Natural killer cell (primary cell): ENCODE data around the gene C1orf159. TPM values are rescaled to one million over a fixed set of nuclear protein-coding genes. Genes with fewer than 3 reads are reported as not detected.

Experiments
- ATAC-seq, 3 donors: fragments of 150-1000 bp in 2 of 3; fragments of 200-7000 bp in 1 of 3; cut with Tn5 transposase; 1 replicate in 1 of 3; 2 replicates in 2 of 3; pipeline ENCODE4 v1.10.0; 2021; ENCODE audit warnings: mild to moderate bottlenecking in 2 of 3, moderate library complexity in 2 of 3
- DNase-seq, 2 donors: peaks; one replicate each; pipeline versions ENCODE4 v3.0.0 to v3.0.0-alpha.2; 2013 to 2021; ENCODE audit warnings: mixed read lengths in 1 of 2
- H3K27ac ChIP-seq: one replicate; pipeline ENCODE4 v1.5.1; 2013; ENCODE audit warnings: mild to moderate bottlenecking, low read length
- H3K27me3 ChIP-seq: one replicate; pipeline ENCODE4 v1.6.1; 2013; ENCODE audit warnings: low read length; ENCODE audit not compliant: control insufficient read depth, insufficient read depth
- H3K36me3 ChIP-seq: one replicate; pipeline ENCODE4 v1.6.1; 2013; ENCODE audit warnings: low read length; ENCODE audit not compliant: control insufficient read depth, insufficient read depth
- H3K4me1 ChIP-seq: one replicate; pipeline ENCODE4 v1.6.1; 2013; ENCODE audit warnings: low read length; ENCODE audit not compliant: control insufficient read depth, insufficient read depth
- H3K4me3 ChIP-seq: one replicate; pipeline ENCODE4 v1.5.1; 2013; ENCODE audit warnings: low read length
- H3K9me3 ChIP-seq: one replicate; pipeline ENCODE4 v1.6.1; 2013; ENCODE audit warnings: low read length; ENCODE audit not compliant: control insufficient read depth, insufficient read depth
- H3K27ac Mint-ChIP-seq, 2 donors: one replicate each; pipeline ENCODE4 v1.8.0; 2022; ENCODE audit warnings: mild to moderate bottlenecking in 2 of 2, mixed read lengths in 2 of 2, moderate library complexity in 1 of 2
- H3K27me3 Mint-ChIP-seq, 2 donors: one replicate each; pipeline ENCODE4 v1.8.0; 2022; ENCODE audit warnings: low read depth in 2 of 2, mixed read lengths in 2 of 2
- H3K36me3 Mint-ChIP-seq: one replicate; pipeline ENCODE4 v1.8.0; 2022; ENCODE audit warnings: mixed read lengths
- H3K4me1 Mint-ChIP-seq, 2 donors: one replicate each; pipeline ENCODE4 v1.8.0; 2022; ENCODE audit warnings: mixed read lengths in 2 of 2
- H3K4me3 Mint-ChIP-seq: one replicate; pipeline ENCODE4 v1.8.0; 2022; ENCODE audit warnings: mild to moderate bottlenecking, moderate library complexity, mixed read lengths
- H3K9me3 Mint-ChIP-seq, 2 donors: one replicate each; pipeline ENCODE4 v1.8.0; 2022; ENCODE audit warnings: mixed read lengths in 2 of 2
- CTCF ChIP-seq: fragments of 200-600 bp; IDR thresholded peaks from one replicate; pipeline ENCODE4 v1.8.0; 2022; ENCODE audit warnings: antibody characterized with exemption
- WGBS: methylation state at CpG from one replicate; pipeline ENCODE4 v1.1.7; 2013; ENCODE audit warnings: missing lambda C conversion rate; ENCODE audit not compliant: insufficient coverage; 5-methylcytosine and 5-hydroxymethylcytosine counted together
- intact Hi-C: fragments of 100-400 bp; cut with micrococcal nuclease; formaldehyde crosslinking; loops from one replicate; pipeline ENCODE4 v1.14.2; 2022
- total RNA-seq, 4 donors: library from RNA; stranded (reverse); fragments of 120-200 nt in 1 of 4; gene quantifications; one replicate each; pipeline versions ENCODE4 v1.2.3 to v1.2.4, GENCODE V29; 2013 to 2022

Gene C1orf159
- total RNA-seq, 3 donors from 2014 or later (not counting 1 experiment from before 2014, with no cell fraction given) = 19.6 to 25.1 (median 21.5) TPM

DNA sequence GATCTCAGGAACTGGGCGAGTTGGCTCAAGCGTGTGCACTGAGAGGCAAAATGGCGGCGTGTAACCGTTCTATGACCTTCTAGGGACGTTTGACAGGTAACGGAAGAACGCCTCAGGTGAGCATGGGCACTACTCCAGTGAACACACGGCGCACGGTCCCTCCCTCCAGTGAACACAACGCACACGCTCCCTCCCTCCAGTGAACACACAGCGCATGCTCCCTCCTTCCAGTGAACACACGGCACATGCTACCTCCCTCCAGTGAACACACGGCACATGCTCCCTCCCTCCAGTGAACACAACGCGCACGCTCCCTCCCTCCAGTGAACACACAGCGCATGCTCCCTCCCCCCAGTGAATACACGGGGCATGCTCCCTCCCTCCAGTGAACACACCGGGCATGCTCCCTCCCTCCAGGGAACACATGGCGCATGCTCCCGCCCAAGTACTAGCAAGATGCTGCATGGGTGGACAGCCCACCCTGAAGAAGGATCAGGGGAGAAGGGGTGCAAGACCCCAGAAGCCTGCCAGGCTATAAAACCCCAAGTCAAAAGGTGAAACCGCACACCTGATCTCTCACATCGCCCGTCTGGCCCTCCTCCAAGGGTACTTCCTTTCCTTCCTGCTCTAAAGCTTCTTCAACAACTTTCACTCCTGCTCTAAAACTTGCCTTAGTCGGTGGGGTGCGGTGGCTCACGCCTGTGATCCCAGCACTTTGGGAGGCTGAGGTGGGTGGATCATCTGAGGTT is 3.5 kb downstream of the C1orf159 start:
- no peaks in the 10 kb centered on the region for H3K36me3 Mint-ChIP-seq
- peaks cover 14% of the 10 kb centered on the region for H3K4me1 ChIP-seq
- no peak for TF ChIP-seq CTCF
- no peak overlapping the region for H3K4me3 Mint-ChIP-seq
- peaks cover 0 to 19% of the 10 kb centered on the region in 2 donors for H3K4me1 Mint-ChIP-seq
- 97% methylated on average over 30 of the region's 30 CpGs for WGBS
- peaks cover 2 to 3% of the 10 kb centered on the region in 2 donors for H3K9me3 Mint-ChIP-seq
- H3K4me3 ChIP-seq = no peak overlapping the region
- DNase-seq (no peak), ATAC-seq (no peak)
- H3K36me3 ChIP-seq = no peaks in the 10 kb centered on the region
- H3K27me3 Mint-ChIP-seq = no peaks in the 10 kb centered on the region
- H3K27ac Mint-ChIP-seq = no peak overlapping the region
- H3K27me3 ChIP-seq = peaks cover 1% of the 10 kb centered on the region
- H3K9me3 ChIP-seq = peaks cover 7% of the 10 kb centered on the region
- H3K27ac ChIP-seq = no peak overlapping the region
- intact Hi-C loops = no loop called here

- Mint-ChIP-seq H3K4me3 (no peak overlapping the region), H3K27ac (no peak overlapping the region), H3K36me3 (no peaks in the 10 kb centered on the region), H3K27me3 (no peaks in the 10 kb centered on the region), H3K4me1 (peaks cover 0 to 17% of the 10 kb centered on the region in 2 donors), H3K9me3 (peaks cover 2 to 3% of the 10 kb centered on the region in 2 donors)
- intact Hi-C loops = no loop called here
- H3K4me3 ChIP-seq = no peak overlapping the region
- TF ChIP-seq CTCF = no peak
- H3K36me3 ChIP-seq = no peaks in the 10 kb centered on the region
- H3K27ac ChIP-seq = no peak overlapping the region
- ATAC-seq (no peak), DNase-seq (no peak)
- 95% methylated on average over 28 of the region's 28 CpGs for WGBS
- H3K9me3 ChIP-seq = peaks cover 7% of the 10 kb centered on the region
- H3K27me3 ChIP-seq = no peaks in the 10 kb centered on the region
- H3K4me1 ChIP-seq = peaks cover 7% of the 10 kb centered on the region
Measured at GRCh38 chr1:1111516-1112236, 4.2 kb downstream of the C1orf159 start.

GRCh38 chr1:1110561-1110971 is 5.3 kb downstream of the C1orf159 start:
- WGBS = 96% methylated on average over 29 of the region's 29 CpGs
- H3K27ac Mint-ChIP-seq = no peak overlapping the region

More at GRCh38 chr1:1110561-1110971, 5.3 kb downstream of the C1orf159 start:
- DNase-seq (no peak), ATAC-seq (no peak)
- peaks cover 7% of the 10 kb centered on the region for H3K9me3 ChIP-seq
- no peak for TF ChIP-seq CTCF
- H3K27me3 ChIP-seq = no peaks in the 10 kb centered on the region
- no peaks in the 10 kb centered on the region for H3K36me3 ChIP-seq
- Mint-ChIP-seq H3K4me3 (no peak overlapping the region), H3K36me3 (no peaks in the 10 kb centered on the region), H3K9me3 (peaks cover 2 to 3% of the 10 kb centered on the region in 2 donors), H3K4me1 (peaks cover 0 to 8% of the 10 kb centered on the region in 2 donors), H3K27me3 (no peaks in the 10 kb centered on the region)
- no peak overlapping the region for H3K4me3 ChIP-seq
- H3K27ac ChIP-seq = no peak overlapping the region
- intact Hi-C loops = no loop called here
- H3K4me1 ChIP-seq = peaks cover 5% of the 10 kb centered on the region
